ENCODE results near the gene AGTR2.
"Not testable (repeated sequence)": the region's sequence is repeated elsewhere in the genome, so short reads cannot be mapped to it uniquely, and the experiment has no call there.

AGTR2 gene, protein sequence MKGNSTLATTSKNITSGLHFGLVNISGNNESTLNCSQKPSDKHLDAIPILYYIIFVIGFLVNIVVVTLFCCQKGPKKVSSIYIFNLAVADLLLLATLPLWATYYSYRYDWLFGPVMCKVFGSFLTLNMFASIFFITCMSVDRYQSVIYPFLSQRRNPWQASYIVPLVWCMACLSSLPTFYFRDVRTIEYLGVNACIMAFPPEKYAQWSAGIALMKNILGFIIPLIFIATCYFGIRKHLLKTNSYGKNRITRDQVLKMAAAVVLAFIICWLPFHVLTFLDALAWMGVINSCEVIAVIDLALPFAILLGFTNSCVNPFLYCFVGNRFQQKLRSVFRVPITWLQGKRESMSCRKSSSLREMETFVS

GRCh38 chrX:116170511-116170910 lies at the start of gene AGTR2:
AGTR2 (plus strand) TSS chrX:116170744; CDS start chrX:116172281, 1,537 bp downstream.
- Histone ChIP-seq H3K9me3 (no peaks in the 10 kb centered on the region), H3K27me3 (ENCODE audit: low read depth) (no peaks in the 10 kb centered on the region; the same call in none of the 2 replicates), H3K4me1 (no peaks in the 10 kb centered on the region), H3K4me3 (no peak within 1 kb of the TSS), H3K36me3 (replicated peaks) (no peaks in the 10 kb centered on the region)
- DNase-seq (ENCODE audit: low spot score in 2 of 2) = no peak
- in situ Hi-C loops (cut with MboI; ENCODE audit: low sequenced_read_pairs) = no loop called here

GRCh38 chrX:116135277-116135676 lies 35.3 kb upstream of the AGTR2 start:
- DNase-seq (ENCODE audit: low spot score in 2 of 2) = no peak
- in situ Hi-C loops (cut with MboI; ENCODE audit: low sequenced_read_pairs) = no loop called here

DNA sequence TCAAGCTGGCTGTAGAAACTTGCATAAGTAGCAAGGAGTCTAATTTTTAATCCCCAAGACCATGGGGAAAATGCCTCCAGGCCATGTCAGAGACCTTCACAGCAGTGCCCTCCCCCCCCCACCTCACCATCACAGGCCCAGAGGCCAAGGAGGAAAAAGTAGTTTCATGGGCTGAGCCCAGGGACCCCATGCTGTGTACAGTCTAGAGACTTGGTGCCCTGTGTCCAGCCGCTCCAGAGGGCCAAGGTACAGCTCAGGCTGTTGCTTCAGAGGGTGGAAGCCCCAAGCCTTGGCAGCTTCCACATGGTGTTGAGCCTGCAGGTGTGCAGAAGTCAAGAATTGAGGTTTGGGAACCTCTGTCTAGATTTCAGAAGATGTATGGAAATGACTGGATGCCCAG lies 29.3 kb upstream of the AGTR2 start:
- in situ Hi-C loops (cut with MboI; ENCODE audit: low sequenced_read_pairs); H3K27me3 ChIP-seq (ENCODE audit: low read depth); DNase-seq (ENCODE audit: low spot score in 2 of 2); H3K4me1 ChIP-seq; H3K36me3 ChIP-seq (replicated peaks); H3K9me3 ChIP-seq; H3K4me3 ChIP-seq: not testable (repeated sequence)

More at GRCh38 chrX:116135277-116135676, 35.3 kb upstream of the AGTR2 start:
- no peaks in the 10 kb centered on the region for H3K4me1 ChIP-seq
- no peaks in the 10 kb centered on the region for H3K36me3 ChIP-seq (replicated peaks)
- H3K9me3 ChIP-seq = no peaks in the 10 kb centered on the region
- H3K27me3 ChIP-seq (ENCODE audit: low read depth) = no peaks in the 10 kb centered on the region
- H3K4me3 ChIP-seq = no peak overlapping the region

DNA sequence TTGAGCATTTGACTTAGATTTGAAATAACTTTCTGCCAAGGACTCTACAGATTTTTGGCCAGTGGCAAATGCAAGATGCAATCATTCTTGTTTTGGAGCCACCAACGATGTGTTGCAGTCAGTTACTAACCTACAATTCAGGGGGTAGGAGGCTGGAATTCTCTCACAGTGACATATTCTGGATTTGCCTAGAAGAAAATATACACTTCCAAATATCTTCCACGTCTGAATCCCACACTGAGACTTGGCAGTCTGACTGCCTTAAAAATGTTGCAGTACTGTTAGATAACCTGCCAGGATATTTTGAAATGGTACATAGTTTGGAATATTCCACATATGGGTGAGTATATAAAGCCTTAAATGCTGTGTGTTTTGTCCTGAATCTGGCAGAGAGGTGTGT lies 27.6 kb upstream of the AGTR2 start:
- H3K36me3 ChIP-seq (replicated peaks) = no peaks in the 10 kb centered on the region
- no peak overlapping the region for H3K4me3 ChIP-seq
- DNase-seq (ENCODE audit: low spot score in 2 of 2) = no peak
- H3K9me3 ChIP-seq = no peaks in the 10 kb centered on the region
- no peaks in the 10 kb centered on the region for H3K27me3 ChIP-seq (ENCODE audit: low read depth)
- H3K4me1 ChIP-seq = no peaks in the 10 kb centered on the region
- in situ Hi-C loops (cut with MboI; ENCODE audit: low sequenced_read_pairs) = no loop called here

GRCh38 chrX:116172976-116173375 lies 2.4 kb downstream of the AGTR2 start:
- H3K36me3 ChIP-seq (replicated peaks) = no peaks in the 10 kb centered on the region
- no peaks in the 10 kb centered on the region for H3K9me3 ChIP-seq
- no peaks in the 10 kb centered on the region; the same call in none of the 2 replicates for H3K27me3 ChIP-seq (ENCODE audit: low read depth)
- no peak overlapping the region for H3K4me3 ChIP-seq
- in situ Hi-C loops (cut with MboI; ENCODE audit: low sequenced_read_pairs) = no loop called here
- H3K4me1 ChIP-seq = no peaks in the 10 kb centered on the region
- no peak for DNase-seq (ENCODE audit: low spot score in 2 of 2)

GRCh38 chrX:116181300-116181699 lies 10.8 kb downstream of the AGTR2 start:
- in situ Hi-C loops (cut with MboI; ENCODE audit: low sequenced_read_pairs) = no loop called here
- DNase-seq (ENCODE audit: low spot score in 2 of 2) = no peak
- no peaks in the 10 kb centered on the region for H3K9me3 ChIP-seq
- no peaks in the 10 kb centered on the region; the same call in 1 of the 2 replicates for H3K27me3 ChIP-seq (ENCODE audit: low read depth)
- no peak overlapping the region for H3K4me3 ChIP-seq
- no peaks in the 10 kb centered on the region for H3K4me1 ChIP-seq
- H3K36me3 ChIP-seq (replicated peaks) = no peaks in the 10 kb centered on the region

GRCh38 chrX:116185163-116185562 lies 14.6 kb downstream of the AGTR2 start:
- DNase-seq (ENCODE audit: low spot score in 2 of 2) = no peak
- H3K4me3 ChIP-seq = no peak overlapping the region
- no peaks in the 10 kb centered on the region for H3K4me1 ChIP-seq
- H3K9me3 ChIP-seq = no peaks in the 10 kb centered on the region; the same call in 1 of the 2 replicates
- in situ Hi-C loops (cut with MboI; ENCODE audit: low sequenced_read_pairs) = no loop called here
- H3K36me3 ChIP-seq (replicated peaks) = no peaks in the 10 kb centered on the region
- no peaks in the 10 kb centered on the region; the same call in 1 of the 2 replicates for H3K27me3 ChIP-seq (ENCODE audit: low read depth)

GRCh38 chrX:116194649-116195048 lies 24.1 kb downstream of the AGTR2 start:
- no peaks in the 10 kb centered on the region for H3K9me3 ChIP-seq
- no peaks in the 10 kb centered on the region for H3K36me3 ChIP-seq (replicated peaks)
- H3K4me3 ChIP-seq = no peak overlapping the region
- no peak for DNase-seq (ENCODE audit: low spot score in 2 of 2)
- H3K4me1 ChIP-seq = no peaks in the 10 kb centered on the region
- in situ Hi-C loops (cut with MboI; ENCODE audit: low sequenced_read_pairs) = no loop called here
- H3K27me3 ChIP-seq (ENCODE audit: low read depth) = no peaks in the 10 kb centered on the region

DNA sequence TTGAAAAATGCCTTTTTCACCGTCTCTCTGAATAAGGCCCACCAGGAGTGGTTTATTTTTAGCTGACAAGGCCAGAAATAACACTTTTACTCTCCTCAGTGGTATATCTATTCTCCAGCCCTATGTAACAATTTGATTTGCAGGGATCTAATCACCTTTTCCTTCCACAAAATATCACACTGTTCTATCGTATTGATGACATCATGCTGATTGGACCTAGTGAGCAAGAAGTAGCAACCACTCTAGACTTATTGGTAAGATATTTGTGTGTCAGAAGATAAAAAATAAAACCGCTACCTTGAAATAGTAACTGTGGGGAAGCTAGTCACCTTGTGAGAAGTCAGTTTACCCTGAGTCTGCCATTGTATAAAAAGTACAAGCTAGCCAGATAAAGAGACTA lies 27.7 kb downstream of the AGTR2 start:
- in situ Hi-C loops (cut with MboI; ENCODE audit: low sequenced_read_pairs) = no loop called here
- H3K36me3 ChIP-seq (replicated peaks) = no peaks in the 10 kb centered on the region
- no peaks in the 10 kb centered on the region for H3K4me1 ChIP-seq
- DNase-seq (ENCODE audit: low spot score in 2 of 2) = no peak
- no peaks in the 10 kb centered on the region for H3K9me3 ChIP-seq
- H3K27me3 ChIP-seq (ENCODE audit: low read depth) = no peaks in the 10 kb centered on the region
- H3K4me3 ChIP-seq = no peak overlapping the region

DNA sequence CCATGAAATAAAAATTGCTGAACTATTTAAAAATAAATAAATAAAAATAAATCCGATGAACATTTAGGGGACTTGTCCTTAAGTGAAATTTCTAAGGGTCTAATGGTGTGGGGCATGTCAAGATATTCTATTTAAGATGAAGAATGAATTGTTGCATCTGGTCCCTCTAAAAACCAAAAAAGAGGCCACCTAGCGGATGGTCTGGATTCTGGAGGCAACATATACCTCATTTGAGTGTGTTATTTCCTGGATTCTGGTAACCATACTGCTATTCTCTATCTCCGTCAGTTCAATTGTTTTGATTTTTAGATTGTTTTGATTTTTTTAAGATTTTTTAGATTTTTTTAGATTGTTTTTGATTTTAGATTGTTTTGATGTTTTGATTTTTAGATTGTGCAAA lies 28.3 kb downstream of the AGTR2 start:
- Histone ChIP-seq H3K4me1 (no peaks in the 10 kb centered on the region), H3K36me3 (replicated peaks) (no peaks in the 10 kb centered on the region), H3K27me3 (ENCODE audit: low read depth) (no peaks in the 10 kb centered on the region), H3K4me3 (no peak overlapping the region), H3K9me3 (no peaks in the 10 kb centered on the region)
- DNase-seq (ENCODE audit: low spot score in 2 of 2) = peak; percentile 12 to 54
- in situ Hi-C loops (cut with MboI; ENCODE audit: low sequenced_read_pairs) = no loop called here

GRCh38 chrX:116204932-116205331 lies 34.4 kb downstream of the AGTR2 start:
- DNase-seq (ENCODE audit: low spot score in 2 of 2) = peak; percentile 12 to 32
- Histone ChIP-seq H3K4me3 (no peak overlapping the region), H3K9me3 (no peaks in the 10 kb centered on the region), H3K36me3 (replicated peaks) (no peaks in the 10 kb centered on the region), H3K27me3 (ENCODE audit: low read depth) (no peaks in the 10 kb centered on the region), H3K4me1 (no peaks in the 10 kb centered on the region)
- in situ Hi-C loops (cut with MboI; ENCODE audit: low sequenced_read_pairs) = loop anchor here (25.0 kb wide), 1 partner anchor 757 kb away; no protein-coding TSS in a partner anchor

GRCh38 chrX:116213262-116213661 lies 42.7 kb downstream of the AGTR2 start:
- Histone ChIP-seq H3K27me3 (ENCODE audit: low read depth) (peaks cover 4% of the 10 kb centered on the region; the same call in 1 of the 2 replicates), H3K4me1 (no peaks in the 10 kb centered on the region), H3K36me3 (replicated peaks) (no peaks in the 10 kb centered on the region), H3K4me3 (no peak overlapping the region), H3K9me3 (no peaks in the 10 kb centered on the region)
- in situ Hi-C loops (cut with MboI; ENCODE audit: low sequenced_read_pairs) = loop anchor here (25.0 kb wide), 1 partner anchor 749 kb away; no protein-coding TSS in a partner anchor
- DNase-seq (ENCODE audit: low spot score in 2 of 2) = no peak

GRCh38 chrX:116217080-116217479 lies 46.5 kb downstream of the AGTR2 start:
- in situ Hi-C loops (cut with MboI; ENCODE audit: low sequenced_read_pairs) = loop anchor here (25.0 kb wide), 1 partner anchor 745 kb away; no protein-coding TSS in a partner anchor
- not testable (repeated sequence) for DNase-seq (ENCODE audit: low spot score in 2 of 2); H3K9me3 ChIP-seq; H3K4me3 ChIP-seq; H3K36me3 ChIP-seq (replicated peaks); H3K4me1 ChIP-seq; H3K27me3 ChIP-seq (ENCODE audit: low read depth)

Measured in HAP-1 (cell line).